Mucosa of stomach (tissue), 1 donor: ENCODE measurements around the gene CIC.

Experiments
- H3K27me3 ChIP-seq: one replicate; pipeline ENCODE4 v1.7.0; 2013; ENCODE audit warnings: mild to moderate bottlenecking, low read length; ENCODE audit not compliant: control insufficient read depth, insufficient read depth
- H3K36me3 ChIP-seq: one replicate; pipeline ENCODE4 v1.7.0; 2013; ENCODE audit warnings: low read length; ENCODE audit not compliant: control insufficient read depth, insufficient read depth
- H3K4me1 ChIP-seq: one replicate; pipeline ENCODE4 v1.7.0; 2013; ENCODE audit warnings: mild to moderate bottlenecking, low read length; ENCODE audit not compliant: control insufficient read depth, insufficient read depth
- H3K4me3 ChIP-seq: one replicate; pipeline ENCODE4 v1.7.0; 2013; ENCODE audit warnings: low read length
- H3K9ac ChIP-seq: one replicate; pipeline ENCODE4 v1.7.0; 2013; ENCODE audit warnings: mild to moderate bottlenecking, low read length, moderate library complexity
- H3K9me3 ChIP-seq: one replicate; pipeline ENCODE4 v1.7.0; 2013; ENCODE audit warnings: mild to moderate bottlenecking, low read length, moderate library complexity; ENCODE audit not compliant: control insufficient read depth
- donor health status: Pancreatic carcinoma.

CIC gene

DNA sequence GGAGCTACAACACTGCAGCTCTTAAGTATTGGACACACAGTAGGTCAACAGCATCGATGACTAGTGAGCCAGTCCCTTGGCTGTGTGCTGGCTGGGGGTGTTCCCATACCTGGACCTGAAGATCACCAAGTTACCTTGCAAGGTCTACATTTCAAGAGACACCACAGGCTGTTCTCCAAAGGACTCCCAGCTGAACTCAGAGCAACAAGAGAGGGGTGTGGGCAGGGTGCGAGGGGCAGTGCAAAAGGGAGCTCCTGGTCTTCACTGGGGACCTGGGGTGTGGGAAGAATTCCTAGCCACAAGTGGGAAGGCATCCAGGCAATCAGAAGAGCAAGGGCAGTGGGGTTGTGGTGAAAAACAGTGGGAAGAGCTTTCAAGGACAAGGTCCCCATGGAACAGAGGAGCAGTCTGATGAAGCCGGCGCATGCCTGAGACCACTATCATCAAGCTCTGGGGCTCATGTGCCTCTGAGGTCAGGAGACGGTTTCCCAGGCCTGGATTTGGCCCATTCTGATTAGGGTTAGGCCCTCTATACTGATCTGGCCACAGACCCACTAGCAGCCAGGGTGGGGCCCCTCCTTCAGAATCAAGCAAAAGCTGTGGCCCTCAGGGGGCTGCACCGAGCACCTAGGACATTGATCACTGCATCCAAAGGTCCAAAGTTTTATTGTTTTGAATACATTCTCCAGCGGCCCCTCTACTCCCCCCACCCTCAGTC, 22.0 kb upstream of the CIC start:
- Histone ChIP-seq H3K4me3 (no peak overlapping the region), H3K9ac (no peak overlapping the region), H3K9me3 (no peaks in the 10 kb centered on the region), H3K27me3 (no peaks in the 10 kb centered on the region), H3K36me3 (no peaks in the 10 kb centered on the region), H3K4me1 (peaks cover 26% of the 10 kb centered on the region)

DNA sequence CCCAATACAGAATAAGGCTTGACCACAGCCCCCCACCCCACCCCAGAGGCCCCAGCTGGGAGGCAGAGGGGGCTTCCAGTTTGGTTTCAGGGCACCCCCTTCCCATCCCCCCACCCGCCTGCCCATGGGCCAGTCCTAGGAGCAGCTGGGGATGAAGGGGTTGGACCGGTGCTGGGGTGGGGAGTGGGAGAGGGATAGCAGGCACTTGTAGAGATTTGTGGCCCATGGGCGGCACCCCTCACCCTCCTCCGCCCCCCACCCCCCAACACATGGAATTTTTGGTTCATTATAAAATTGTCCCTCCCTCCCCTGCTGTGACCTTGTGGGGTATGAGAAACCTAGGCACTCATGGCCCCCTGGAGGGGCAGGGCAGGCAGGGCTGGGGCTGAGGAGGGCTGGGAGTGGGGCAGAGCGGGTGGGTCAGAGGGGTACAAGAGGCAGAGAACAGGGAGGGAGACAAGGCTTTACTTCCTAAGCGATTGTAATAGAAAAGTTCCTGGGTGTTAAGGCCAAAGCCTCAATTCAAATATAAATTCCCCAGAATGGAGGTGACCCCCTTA, 21.3 kb upstream of the CIC start:
- no peaks in the 10 kb centered on the region for H3K9me3 ChIP-seq
- H3K4me3 ChIP-seq = no peak overlapping the region
- no peaks in the 10 kb centered on the region for H3K27me3 ChIP-seq
- no peaks in the 10 kb centered on the region for H3K36me3 ChIP-seq
- H3K9ac ChIP-seq = no peak overlapping the region
- H3K4me1 ChIP-seq = peaks cover 31% of the 10 kb centered on the region

DNA sequence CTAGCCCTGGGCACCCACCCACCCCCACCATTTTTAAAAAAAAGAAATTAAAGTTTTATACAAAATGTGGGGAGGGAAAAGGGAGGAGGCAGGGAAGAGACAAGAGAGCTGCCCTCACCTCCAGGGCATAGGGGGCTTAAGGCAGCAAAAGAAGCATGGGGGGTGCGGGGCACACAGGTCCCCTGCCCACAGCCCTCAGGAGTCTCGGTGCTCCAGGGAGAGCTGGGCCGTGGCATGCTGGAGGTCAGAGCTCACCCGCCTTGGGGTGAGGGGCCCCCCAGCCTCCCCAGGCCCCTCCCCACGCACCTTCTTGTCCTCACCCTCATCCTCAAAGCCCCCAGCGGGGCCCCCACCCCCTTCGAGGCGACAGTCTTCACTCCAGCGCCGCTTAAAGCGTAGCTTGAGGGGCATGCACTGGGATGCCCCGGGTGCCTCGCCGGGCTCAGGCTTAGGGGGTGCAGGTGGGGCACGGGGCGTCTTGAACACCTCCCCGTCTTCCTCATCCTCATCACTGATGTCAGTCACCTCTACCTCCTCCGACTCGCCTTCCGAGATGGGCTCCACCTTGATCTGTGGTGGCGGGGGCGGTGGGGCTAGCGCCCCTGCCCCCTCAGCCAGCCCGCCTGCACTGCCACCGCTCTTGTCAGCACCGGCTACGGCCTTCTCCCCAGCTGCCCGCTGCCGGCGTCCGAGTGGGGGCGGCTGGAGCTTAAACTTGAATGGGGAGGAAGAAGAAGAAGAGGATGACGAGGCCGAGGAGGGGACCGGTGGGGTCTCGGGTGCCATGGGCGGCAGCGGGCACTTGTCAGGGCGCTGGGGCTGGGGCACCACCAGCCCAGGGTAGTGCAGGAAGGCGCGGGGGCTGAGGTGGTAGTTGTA, 20.5 kb upstream of the CIC start:
- no peak overlapping the region for H3K9ac ChIP-seq
- no peaks in the 10 kb centered on the region for H3K9me3 ChIP-seq
- no peak overlapping the region for H3K4me3 ChIP-seq
- peaks cover 35% of the 10 kb centered on the region for H3K4me1 ChIP-seq
- H3K27me3 ChIP-seq = no peaks in the 10 kb centered on the region
- H3K36me3 ChIP-seq = no peaks in the 10 kb centered on the region

DNA sequence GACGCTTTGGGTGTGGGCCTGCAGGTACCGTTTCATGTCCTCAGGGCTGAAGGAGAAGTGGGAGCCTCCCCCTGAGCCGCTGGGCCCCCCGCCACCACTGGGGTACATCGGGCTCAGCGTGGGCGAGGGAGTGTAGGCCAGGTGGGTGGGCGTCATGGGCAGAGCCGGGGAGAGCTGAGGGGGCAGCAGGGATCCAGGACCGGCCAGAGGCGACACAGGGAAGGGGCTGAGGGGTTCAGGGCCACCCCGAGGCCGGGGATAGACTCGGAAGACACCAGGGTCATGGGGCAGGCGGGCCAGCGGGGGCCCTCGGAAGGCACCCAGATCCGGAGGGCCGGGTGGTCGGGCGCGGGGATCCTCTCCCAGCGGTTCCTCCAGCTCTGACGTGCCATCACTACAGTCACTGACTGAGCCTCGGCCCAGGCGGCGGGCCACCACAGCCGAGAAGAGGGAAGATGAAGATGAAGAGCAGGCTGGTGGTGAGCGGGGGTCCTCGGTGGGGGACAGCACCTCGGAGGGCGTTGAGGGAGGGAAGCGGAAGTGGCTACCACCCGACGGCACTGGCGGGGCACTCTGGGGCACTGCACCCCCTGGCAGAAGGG, 19.8 kb upstream of the CIC start:
- Histone ChIP-seq H3K9me3 (no peaks in the 10 kb centered on the region), H3K9ac (no peak overlapping the region), H3K4me3 (no peak overlapping the region), H3K36me3 (no peaks in the 10 kb centered on the region), H3K4me1 (peaks cover 35% of the 10 kb centered on the region), H3K27me3 (no peaks in the 10 kb centered on the region)

DNA sequence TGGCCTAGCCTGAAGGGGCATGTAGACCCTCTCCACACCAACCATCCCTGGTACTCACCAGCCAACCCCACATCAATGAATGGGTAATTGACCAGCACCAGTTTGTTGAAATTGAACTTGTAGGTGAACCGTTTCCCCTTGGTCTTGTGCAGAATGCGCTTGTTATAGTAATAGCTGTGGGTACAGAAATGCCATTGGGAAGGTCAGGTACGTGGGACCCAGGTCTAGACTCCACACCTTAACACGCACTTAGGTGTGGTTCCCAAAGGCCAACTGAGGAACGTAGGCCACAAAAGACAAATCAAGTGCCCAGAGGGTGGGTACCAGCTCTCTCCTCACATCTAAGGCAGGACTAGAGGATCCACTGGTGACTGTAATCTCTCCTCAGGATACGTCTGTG, 19.3 kb upstream of the CIC start:
- no peak overlapping the region for H3K4me3 ChIP-seq
- H3K9ac ChIP-seq = no peak overlapping the region
- H3K9me3 ChIP-seq = no peaks in the 10 kb centered on the region
- peaks cover 35% of the 10 kb centered on the region for H3K4me1 ChIP-seq
- no peaks in the 10 kb centered on the region for H3K27me3 ChIP-seq
- no peaks in the 10 kb centered on the region for H3K36me3 ChIP-seq

DNA sequence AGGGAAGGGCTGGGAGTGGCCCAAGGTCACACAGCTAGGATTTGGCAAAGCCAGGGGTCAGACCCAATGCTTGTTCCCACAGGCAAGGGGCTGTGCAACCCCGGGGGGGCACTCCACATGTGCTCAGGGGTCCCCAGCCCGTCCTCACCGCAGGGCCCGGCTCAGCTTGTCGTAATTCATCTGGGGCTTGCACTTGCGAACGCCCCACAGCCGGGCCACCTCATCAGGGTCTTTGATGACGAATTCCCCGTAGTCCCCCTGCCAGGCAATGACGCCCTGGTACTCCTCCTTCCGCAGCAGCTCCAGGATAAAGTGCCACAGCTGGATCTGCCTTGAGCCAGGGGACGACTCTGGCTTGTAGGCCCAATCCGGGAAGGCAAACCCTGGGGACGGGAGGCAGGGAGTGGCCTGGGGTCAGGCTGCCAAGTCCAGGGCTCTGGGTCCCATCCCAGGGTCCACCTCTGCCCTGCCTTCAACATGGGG, 18.8 kb upstream of the CIC start:
- Histone ChIP-seq H3K36me3 (no peaks in the 10 kb centered on the region), H3K4me3 (no peak overlapping the region), H3K9ac (peak overlapping the region; percentile 48), H3K9me3 (no peaks in the 10 kb centered on the region), H3K27me3 (no peaks in the 10 kb centered on the region), H3K4me1 (peaks cover 31% of the 10 kb centered on the region)

DNA sequence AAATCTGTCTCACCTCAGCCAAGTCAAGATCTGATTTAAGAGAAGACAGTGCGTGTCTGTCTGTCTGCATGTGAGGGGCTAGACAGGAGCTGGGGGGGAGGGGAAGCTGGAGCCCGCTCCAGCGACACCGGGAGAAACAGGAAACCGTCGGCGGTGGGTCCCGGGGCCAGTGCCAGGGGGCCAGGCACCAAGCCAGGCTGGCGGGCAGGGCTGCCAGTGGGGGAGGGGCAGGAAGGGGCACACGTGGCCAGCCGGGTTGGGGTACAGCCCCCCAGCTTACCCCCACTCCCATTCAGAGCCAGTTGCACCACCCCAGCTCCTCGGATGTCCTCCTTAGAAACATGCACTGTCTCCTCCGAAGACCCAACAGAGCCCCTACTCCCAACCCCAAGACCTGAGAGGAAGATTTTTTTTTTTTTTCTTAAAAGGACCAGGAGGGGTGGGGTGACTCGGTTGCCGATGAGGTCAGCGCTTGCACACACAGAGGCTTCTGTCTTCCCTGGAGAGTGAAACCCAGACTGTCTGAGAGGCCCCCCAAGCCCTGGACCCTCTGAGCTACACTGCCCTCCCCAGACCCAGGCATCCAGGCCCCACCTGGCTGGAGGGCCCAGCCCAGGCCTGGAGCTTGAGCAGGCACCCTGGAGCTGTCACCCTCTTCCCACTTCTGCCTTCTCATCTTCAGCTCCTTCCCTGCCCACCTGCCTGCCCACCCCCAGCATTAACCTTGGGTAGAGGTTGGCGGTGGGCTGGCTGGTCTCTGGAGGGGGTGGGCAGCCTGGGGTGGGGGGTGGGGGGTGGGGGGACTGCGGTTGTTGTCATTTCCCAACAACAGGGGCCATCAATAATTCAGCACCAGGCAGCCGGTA, 18.2 kb upstream of the CIC start:
- Histone ChIP-seq H3K9me3 (no peaks in the 10 kb centered on the region), H3K4me1 (peaks cover 36% of the 10 kb centered on the region), H3K9ac (peak overlapping the region; percentile 53), H3K27me3 (no peaks in the 10 kb centered on the region), H3K4me3 (no peak overlapping the region), H3K36me3 (no peaks in the 10 kb centered on the region)

DNA sequence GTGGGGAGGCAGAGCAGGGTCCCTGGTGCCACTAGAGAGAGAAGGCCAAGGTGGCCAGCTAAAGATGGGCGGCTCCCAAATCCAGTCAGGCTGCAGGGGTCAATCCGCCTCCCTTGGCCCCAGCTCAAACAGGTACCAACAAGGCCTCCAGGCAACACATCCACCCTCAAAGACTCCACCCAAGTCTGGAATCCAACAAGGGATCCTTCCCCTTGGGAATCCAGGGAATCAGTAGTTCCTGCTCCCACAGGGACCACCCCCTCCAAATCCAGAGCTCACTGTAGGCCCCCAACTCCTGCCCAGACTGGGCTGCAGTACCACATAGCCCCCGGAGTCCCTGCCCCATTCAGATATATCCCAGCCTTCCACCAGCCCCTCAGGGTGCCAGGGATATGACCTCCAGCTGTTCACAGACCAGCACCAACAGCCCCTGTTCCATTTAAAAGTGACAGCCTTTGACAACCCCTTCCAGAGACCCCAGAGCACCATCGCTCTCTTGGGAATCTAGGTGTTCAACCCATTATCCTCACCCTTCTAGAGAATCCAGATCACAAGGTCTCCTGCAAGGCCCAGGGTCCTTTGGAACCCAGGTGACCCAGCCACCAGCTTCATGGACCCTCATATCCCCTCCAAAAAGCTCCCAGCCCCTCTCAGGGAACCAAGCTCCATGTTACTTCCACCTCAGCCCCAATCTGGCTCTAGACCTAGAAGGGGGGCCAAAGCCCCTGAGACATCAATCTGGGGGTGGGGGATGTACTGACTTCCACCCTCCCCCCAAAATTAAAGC, 17.3 kb upstream of the CIC start:
- Histone ChIP-seq H3K9ac (peak overlapping the region; percentile 53), H3K4me3 (no peak overlapping the region), H3K36me3 (no peaks in the 10 kb centered on the region), H3K4me1 (peaks cover 36% of the 10 kb centered on the region), H3K9me3 (no peaks in the 10 kb centered on the region), H3K27me3 (no peaks in the 10 kb centered on the region)

DNA sequence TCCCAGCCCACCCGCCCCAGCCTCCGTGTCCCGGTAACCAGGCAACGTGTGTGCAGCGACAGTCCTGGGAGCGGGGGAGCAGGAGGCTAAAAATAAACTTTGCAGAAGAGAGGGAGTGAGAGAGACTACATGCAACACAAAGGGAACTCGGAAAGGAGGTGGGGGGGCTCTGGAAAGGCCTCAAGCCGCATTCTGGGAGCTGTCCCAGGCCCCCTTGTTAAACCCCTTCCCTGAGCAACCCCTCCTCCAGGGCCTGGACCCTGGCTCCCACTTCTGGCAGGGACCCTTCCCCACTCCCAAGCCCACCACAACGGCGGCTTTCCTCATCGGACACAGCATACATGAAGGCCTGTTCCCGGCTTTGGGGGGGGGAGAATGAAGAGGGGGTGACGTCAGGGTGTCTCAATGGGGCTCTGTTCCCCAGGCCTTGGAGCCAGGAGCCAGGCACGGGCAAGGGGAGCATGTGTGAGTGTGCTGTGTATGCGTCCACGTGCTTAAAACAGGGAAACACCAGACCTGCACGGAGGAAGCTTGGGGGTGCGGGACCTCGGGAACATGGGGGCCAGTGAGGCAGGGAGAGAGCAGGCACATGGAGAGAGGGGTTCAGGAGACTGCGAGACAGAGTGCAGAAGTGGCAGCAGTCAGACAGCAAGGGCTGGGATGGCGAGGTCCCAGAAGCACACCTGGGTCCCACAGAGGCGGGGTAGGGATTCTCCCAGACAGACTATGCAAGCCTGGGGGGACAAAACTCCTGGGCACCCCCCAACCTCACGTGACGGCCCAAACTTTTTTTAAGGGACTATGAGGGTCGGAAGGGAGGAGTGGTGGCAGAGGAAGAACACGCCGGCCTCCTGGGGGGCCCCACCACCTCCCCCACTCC, 16.4 kb upstream of the CIC start:
- Histone ChIP-seq H3K9ac (peak overlapping the region; percentile 80), H3K4me1 (peaks cover 36% of the 10 kb centered on the region), H3K9me3 (no peaks in the 10 kb centered on the region), H3K4me3 (peak overlapping the region; percentile 50), H3K36me3 (no peaks in the 10 kb centered on the region), H3K27me3 (no peaks in the 10 kb centered on the region)
